Nucleus accumbens (tissue), 56 donors: ENCODE results near the gene PRTN3.

Source experiments
- DNase-seq, 56 donors: peaks; one replicate each; lab custom pipeline; 2025; lab: John Stamatoyannopoulos, UW

PRTN3 gene

GRCh38 chr19:892243-892893, 51.6 kb downstream of the PRTN3 start:
- DNase-seq, result peak in 3 of 56 donors; percentile 48 to 71 (median 60)

DNA sequence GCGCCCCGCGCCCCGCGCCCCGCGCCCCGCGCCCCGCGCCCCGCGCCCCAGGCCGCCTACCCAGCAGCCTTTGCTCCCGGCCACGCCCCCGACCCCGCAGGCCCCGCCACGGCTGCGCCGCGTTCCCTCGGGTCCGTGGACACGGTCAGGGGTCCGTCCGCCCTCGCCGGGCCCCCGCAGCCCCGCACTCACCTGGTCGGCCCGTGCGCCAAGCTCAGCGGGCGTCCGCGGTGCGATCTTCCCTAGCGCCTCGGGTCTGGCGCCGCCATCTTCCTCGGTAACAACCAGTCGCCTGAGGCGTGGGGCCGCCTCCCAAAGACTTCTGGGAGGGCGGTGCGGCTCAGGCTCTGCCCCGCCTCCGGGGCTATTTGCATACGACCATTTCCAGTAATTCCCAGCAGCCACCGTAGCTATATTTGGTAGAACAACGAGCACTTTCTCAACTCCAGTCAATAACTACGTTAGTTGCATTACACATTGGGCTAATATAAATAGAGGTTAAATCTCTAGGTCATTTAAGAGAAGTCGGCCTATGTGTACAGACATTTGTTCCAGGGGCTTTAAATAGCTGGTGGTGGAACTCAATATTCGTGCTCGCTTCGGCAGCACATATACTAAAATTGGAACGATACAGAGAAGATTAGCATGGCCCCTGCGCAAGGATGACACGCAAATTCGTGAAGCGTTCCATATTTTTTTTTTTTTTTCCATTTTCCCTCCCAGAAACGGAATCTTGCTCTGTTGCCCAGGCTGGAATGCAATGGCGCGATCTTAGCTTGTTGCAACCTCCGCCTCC, 52.3 kb downstream of the PRTN3 start, which contains the start of the genes MED16 and RNU6-9:
Gene MED16, minus strand, starts transcription at position 294 of the 796 bp plus-strand sequence. CDS start 2,056 bp downstream, outside the sequence.
Gene RNU6-9, plus strand, starts transcription at position 591 of the 796 bp plus-strand sequence.
- peak; percentile 50 to 94 (median 84) for DNase-seq

- no peak for DNase-seq
Measured at GRCh38 chr19:896434-896833, 55.6 kb downstream of the PRTN3 start.

DNA sequence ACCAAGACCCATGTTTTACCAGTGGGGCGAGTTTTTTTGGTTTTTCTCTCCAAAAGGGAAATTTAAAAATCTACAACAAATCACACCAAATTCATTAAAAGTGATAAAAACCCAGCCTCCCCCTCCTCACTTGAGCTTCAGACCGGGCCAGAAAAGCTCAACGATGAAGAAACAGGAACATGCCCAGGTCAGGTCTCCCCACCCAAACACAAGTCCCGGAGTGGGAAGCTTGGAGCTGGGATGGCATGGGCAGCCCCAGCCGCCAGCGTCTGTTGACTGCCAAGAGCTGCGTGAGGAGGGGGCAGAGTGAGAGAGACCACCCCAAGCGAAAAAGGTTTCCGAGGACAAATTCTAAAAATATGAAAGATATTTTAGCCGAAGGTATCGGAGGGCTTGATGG, 56.2 kb downstream of the PRTN3 start:
- DNase-seq, result no peak

GRCh38 chr19:897442-898039, 56.7 kb downstream of the PRTN3 start:
- DNase-seq, result no peak
